Ovary (tissue), 3 donors: ENCODE measurements around the gene SSR1.

Source experiments
- CTCF ChIP-seq, 3 donors: fragments of 450-650 bp in 2 of 3; fragments of 200-600 bp in 1 of 3; IDR thresholded peaks; one replicate each; pipeline versions ENCODE4 v1.5.1 to v1.8.0; 2016 to 2022; ENCODE audit warnings: antibody characterized with exemption in 3 of 3, mild to moderate bottlenecking in 1 of 3
- POLR2A ChIP-seq: fragments of 450-650 bp; IDR thresholded peaks from one replicate; pipeline ENCODE4 v1.6.1; 2017; ENCODE audit warnings: antibody characterized with exemption, mild to moderate bottlenecking, moderate library complexity
- donor health status: DM: no; HTN: no; CAD: no.

GRCh38 chr6:7269816-7270215 is 43.2 kb downstream of the SSR1 start:
- no peak for TF ChIP-seq POLR2A
- TF ChIP-seq CTCF (IDR thresholded peaks at IDR 0.05) = no peak
